DND-41 (cell line): ENCODE data around the gene RPL3.
"Not testable (repeated sequence)": the region's sequence is repeated elsewhere in the genome, so short reads cannot be mapped to it uniquely, and the experiment has no call there.

Source experiments
- ATAC-seq: fragments of 200-7000 bp; cut with Tn5 transposase; 3 replicates; pipeline ENCODE4 v1.9.1; 2021; ENCODE audit warnings: low read depth; ENCODE audit not compliant: insufficient read depth
- DNase-seq: peaks from one replicate; pipeline ENCODE4 v3.0.0-alpha.2; 2020
- H2AFZ ChIP-seq: 2 replicates; pipeline ENCODE4 v1.6.0; 2012; ENCODE audit warnings: low read depth, low read length
- H3K27ac ChIP-seq: 2 replicates; pipeline ENCODE4 v1.5.1; 2012; ENCODE audit warnings: low read length, inconsistent platforms
- H3K27me3 ChIP-seq: fragments of 200-600 bp; sonication (generic); 2 replicates; pipeline ENCODE4 v1.6.0; 2012; ENCODE audit warnings: low read length, mild to moderate bottlenecking, inconsistent platforms; ENCODE audit not compliant: insufficient read depth, poor library complexity
- H3K36me3 ChIP-seq: 2 replicates; pipeline ENCODE4 v1.5.1; 2012; ENCODE audit warnings: low read length, inconsistent platforms; ENCODE audit not compliant: insufficient read depth
- H3K4me1 ChIP-seq: 2 replicates; pipeline ENCODE4 v1.5.1; 2012; ENCODE audit warnings: mild to moderate bottlenecking, low read length; ENCODE audit not compliant: insufficient read depth
- H3K4me2 ChIP-seq: 2 replicates; pipeline ENCODE4 v1.6.0; 2012; ENCODE audit warnings: mild to moderate bottlenecking, moderate library complexity, low read length, inconsistent platforms; ENCODE audit not compliant: insufficient read depth
- H3K4me3 ChIP-seq, 2 experiments: fragments of 200-600 bp in 1 of 2; shearing (Covaris generic) in 1 of 2; 2 replicates each; pipeline ENCODE4 v1.5.1; 2012 to 2016; ENCODE audit warnings: inconsistent platforms in 2 of 2, low read length in 2 of 2, mild to moderate bottlenecking in 2 of 2, low read depth in 1 of 2, moderate library complexity in 1 of 2
- H3K79me2 ChIP-seq: 2 replicates; pipeline ENCODE4 v1.6.0; 2012; ENCODE audit warnings: low read length, inconsistent platforms; ENCODE audit not compliant: insufficient read depth
- H3K9ac ChIP-seq: 2 replicates; pipeline ENCODE4 v1.6.0; 2012; ENCODE audit warnings: low read depth, mild to moderate bottlenecking, inconsistent platforms, low read length, moderate library complexity
- H3K9me3 ChIP-seq: 2 replicates; pipeline ENCODE4 v1.5.1; 2012; ENCODE audit warnings: low read length, moderate library complexity, mild to moderate bottlenecking, inconsistent platforms; ENCODE audit not compliant: insufficient read depth, severe bottlenecking
- H4K20me1 ChIP-seq: 2 replicates; pipeline ENCODE4 v1.6.0; 2012; ENCODE audit warnings: low read length; ENCODE audit not compliant: insufficient read depth
- EZH2 ChIP-seq: IDR thresholded peaks from 3 replicates; pipeline ENCODE4 v1.6.1; 2012; ENCODE audit warnings: borderline replicate concordance, low read depth, mild to moderate bottlenecking, moderate library complexity, low read length, inconsistent platforms; ENCODE audit not compliant: severe bottlenecking
- TF ChIP-seq, protein P1 (sequence below): IDR thresholded peaks from 2 replicates; pipeline ENCODE4 v1.5.1; 2012; ENCODE audit warnings: borderline replicate concordance, low read length, moderate library complexity, mild to moderate bottlenecking; ENCODE audit not compliant: poor library complexity, severe bottlenecking; ENCODE audit errors: extremely low read depth

Gene RPL3

DNA sequence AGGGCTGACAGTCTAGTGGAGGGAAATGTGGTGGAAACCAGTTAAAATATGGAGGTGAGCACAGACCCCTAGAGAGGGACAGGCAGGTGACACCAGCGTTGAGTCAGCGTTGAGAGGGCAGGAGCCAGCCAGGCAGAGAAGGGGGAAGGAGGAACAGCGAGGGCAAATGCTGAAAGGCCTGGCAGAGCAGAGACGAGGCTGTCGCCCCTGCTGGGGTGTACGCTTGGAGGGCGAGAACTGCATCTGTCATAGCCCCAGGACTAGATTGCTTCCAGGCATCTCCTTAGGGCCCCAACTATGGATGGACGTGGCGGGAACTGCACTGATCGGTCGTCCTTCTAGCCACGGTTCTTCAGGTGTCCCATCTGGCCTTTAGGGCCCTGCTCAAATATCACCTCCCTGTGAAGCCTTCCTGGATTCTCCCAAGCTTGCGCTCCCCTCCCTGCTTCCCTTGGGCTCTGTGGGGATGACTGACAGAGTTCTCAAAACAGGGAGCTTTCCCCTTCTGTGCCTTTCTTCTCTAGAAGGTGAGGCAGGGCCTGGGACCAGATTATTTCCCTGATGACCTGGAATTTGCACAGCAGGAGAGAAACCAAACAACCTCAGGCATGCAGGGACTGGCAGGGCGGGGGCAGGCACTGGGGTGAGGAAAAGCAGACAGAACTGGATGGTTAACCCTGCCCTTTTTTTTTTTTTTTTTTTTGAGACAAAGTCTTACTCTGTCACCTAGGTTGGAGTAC is 41.4 kb upstream of the RPL3 start:
- H3K9me3 ChIP-seq: no peaks in the 10 kb centered on the region
- TF ChIP-seq, protein P1, sequence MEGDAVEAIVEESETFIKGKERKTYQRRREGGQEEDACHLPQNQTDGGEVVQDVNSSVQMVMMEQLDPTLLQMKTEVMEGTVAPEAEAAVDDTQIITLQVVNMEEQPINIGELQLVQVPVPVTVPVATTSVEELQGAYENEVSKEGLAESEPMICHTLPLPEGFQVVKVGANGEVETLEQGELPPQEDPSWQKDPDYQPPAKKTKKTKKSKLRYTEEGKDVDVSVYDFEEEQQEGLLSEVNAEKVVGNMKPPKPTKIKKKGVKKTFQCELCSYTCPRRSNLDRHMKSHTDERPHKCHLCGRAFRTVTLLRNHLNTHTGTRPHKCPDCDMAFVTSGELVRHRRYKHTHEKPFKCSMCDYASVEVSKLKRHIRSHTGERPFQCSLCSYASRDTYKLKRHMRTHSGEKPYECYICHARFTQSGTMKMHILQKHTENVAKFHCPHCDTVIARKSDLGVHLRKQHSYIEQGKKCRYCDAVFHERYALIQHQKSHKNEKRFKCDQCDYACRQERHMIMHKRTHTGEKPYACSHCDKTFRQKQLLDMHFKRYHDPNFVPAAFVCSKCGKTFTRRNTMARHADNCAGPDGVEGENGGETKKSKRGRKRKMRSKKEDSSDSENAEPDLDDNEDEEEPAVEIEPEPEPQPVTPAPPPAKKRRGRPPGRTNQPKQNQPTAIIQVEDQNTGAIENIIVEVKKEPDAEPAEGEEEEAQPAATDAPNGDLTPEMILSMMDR: no peak
- no peak for TF ChIP-seq EZH2
- ATAC-seq (no peak), DNase-seq (no peak)
- no peak overlapping the region for H3K9ac ChIP-seq
- no peaks in the 10 kb centered on the region for H3K4me1 ChIP-seq
- peaks cover 33% of the 10 kb centered on the region for H4K20me1 ChIP-seq
- no peak overlapping the region for H3K27ac ChIP-seq
- no peaks in the 10 kb centered on the region for H3K27me3 ChIP-seq
- no peaks in the 10 kb centered on the region for H3K79me2 ChIP-seq
- no peak overlapping the region for H2AFZ ChIP-seq
- peaks cover 4% of the 10 kb centered on the region for H3K36me3 ChIP-seq
- H3K4me2 ChIP-seq: no peak overlapping the region
- no peak overlapping the region for H3K4me3 ChIP-seq

- no peaks in the 10 kb centered on the region for H3K79me2 ChIP-seq
- no peaks in the 10 kb centered on the region for H3K9me3 ChIP-seq
- H3K9ac ChIP-seq: no peak overlapping the region
- H3K27me3 ChIP-seq: no peaks in the 10 kb centered on the region
- H3K4me3 ChIP-seq: no peak overlapping the region
- peaks cover 4% of the 10 kb centered on the region for H3K36me3 ChIP-seq
- no peak for TF ChIP-seq EZH2
- TF ChIP-seq, protein P1: no peak
- no peak overlapping the region for H2AFZ ChIP-seq
- DNase-seq: no peak
- ATAC-seq: no peak
- no peaks in the 10 kb centered on the region for H3K4me1 ChIP-seq
- no peak overlapping the region for H3K27ac ChIP-seq
- H4K20me1 ChIP-seq: peaks cover 30% of the 10 kb centered on the region
- no peak overlapping the region for H3K4me2 ChIP-seq
These were observed 40.8 kb upstream of the RPL3 start for GRCh38 chr22:39360242-39360641.

DNA sequence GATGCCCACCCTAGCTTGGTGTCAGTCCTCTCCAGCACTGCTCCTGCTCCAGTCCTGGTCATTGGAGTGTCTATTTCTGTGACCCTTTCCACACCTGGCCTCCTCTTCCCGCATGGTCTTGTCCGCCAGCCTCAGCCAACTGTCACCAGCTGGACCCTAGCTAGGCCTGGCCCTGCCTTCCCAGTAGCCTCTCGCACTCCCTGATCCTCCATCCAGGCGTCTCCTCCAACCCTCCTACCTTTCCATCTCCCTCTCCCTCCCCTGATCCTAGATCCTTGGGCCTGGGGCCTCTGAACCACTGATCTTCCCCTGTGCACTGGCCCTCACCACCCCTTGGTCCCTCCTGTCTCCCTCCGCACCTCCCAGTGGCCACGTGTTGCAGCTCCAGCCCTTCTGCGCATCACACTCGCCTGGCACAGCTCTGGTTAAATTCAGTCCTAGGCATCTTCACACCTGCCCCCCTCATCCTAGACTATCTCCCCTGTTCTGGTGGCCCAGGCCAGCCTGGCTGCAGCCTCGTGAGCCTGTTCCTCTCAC is 40.3 kb upstream of the RPL3 start:
- peaks cover 26% of the 10 kb centered on the region for H4K20me1 ChIP-seq
- H3K36me3 ChIP-seq: peaks cover 4% of the 10 kb centered on the region
- H3K4me2 ChIP-seq: no peak overlapping the region
- H2AFZ ChIP-seq: no peak overlapping the region
- no peaks in the 10 kb centered on the region for H3K4me1 ChIP-seq
- no peak overlapping the region for H3K9ac ChIP-seq
- no peak for TF ChIP-seq EZH2
- TF ChIP-seq, protein P1: no peak
- H3K27me3 ChIP-seq: no peaks in the 10 kb centered on the region
- H3K27ac ChIP-seq: no peak overlapping the region
- no peaks in the 10 kb centered on the region for H3K79me2 ChIP-seq
- DNase-seq (no peak), ATAC-seq (no peak)
- H3K9me3 ChIP-seq: no peaks in the 10 kb centered on the region
- H3K4me3 ChIP-seq: no peak overlapping the region

GRCh38 chr22:39358197-39358596 is 38.8 kb upstream of the RPL3 start:
- H3K4me2 ChIP-seq, ATAC-seq: not testable (repeated sequence)
- peaks cover 18% of the 10 kb centered on the region for H4K20me1 ChIP-seq

GRCh38 chr22:39357110-39358108 is 38.0 kb upstream of the RPL3 start:
- not testable (repeated sequence) for H3K27me3 ChIP-seq, H3K4me2 ChIP-seq, H3K9ac ChIP-seq, H3K27ac ChIP-seq, ATAC-seq, H3K9me3 ChIP-seq, H3K4me1 ChIP-seq, H3K36me3 ChIP-seq, H3K4me3 ChIP-seq, DNase-seq, H3K79me2 ChIP-seq, H2AFZ ChIP-seq
- H4K20me1 ChIP-seq: peaks cover 11% of the 10 kb centered on the region

More at GRCh38 chr22:39358197-39358596, 38.8 kb upstream of the RPL3 start:
- not testable (repeated sequence) for H3K36me3 ChIP-seq, DNase-seq, H3K4me3 ChIP-seq, H3K9ac ChIP-seq, H3K79me2 ChIP-seq, H2AFZ ChIP-seq, H3K4me1 ChIP-seq, H3K27ac ChIP-seq, H3K27me3 ChIP-seq, H3K9me3 ChIP-seq
